Liver (tissue), 9 donors: Measurements from ENCODE around the gene NCAPG2. TPM values are rescaled to one million over a fixed set of nuclear protein-coding genes. Genes with fewer than 3 reads are reported as not detected.

Source experiments
- DNase-seq: peaks from one replicate; pipeline ENCODE4 v3.0.0-alpha.2; 2017; ENCODE audit warnings: low spot score
- H3K27ac ChIP-seq, 2 donors: one replicate each; pipeline ENCODE4 v1.7.0; 2013; ENCODE audit warnings: inconsistent platforms in 2 of 2, low read length in 2 of 2, control low read depth in 1 of 2, low read depth in 1 of 2, mild to moderate bottlenecking in 1 of 2
- H3K27me3 ChIP-seq, 4 donors: one replicate each; pipeline versions ENCODE4 v1.6.1 to v1.7.0; 2013; ENCODE audit warnings: low read length in 3 of 4, inconsistent platforms in 1 of 4, mild to moderate bottlenecking in 1 of 4, moderate library complexity in 1 of 4; ENCODE audit not compliant: control insufficient read depth in 4 of 4, insufficient read depth in 4 of 4
- H3K36me3 ChIP-seq, 4 donors: one replicate each; pipeline versions ENCODE4 v1.6.1 to v1.7.0; 2013; ENCODE audit warnings: low read length in 3 of 4, mild to moderate bottlenecking in 3 of 4, low read depth in 1 of 4, moderate library complexity in 1 of 4; ENCODE audit not compliant: control insufficient read depth in 4 of 4, insufficient read depth in 3 of 4
- H3K4me1 ChIP-seq, 4 donors: one replicate each; pipeline versions ENCODE4 v1.6.1 to v1.7.0; 2013; ENCODE audit warnings: low read length in 3 of 4, mild to moderate bottlenecking in 3 of 4, moderate library complexity in 1 of 4; ENCODE audit not compliant: control insufficient read depth in 4 of 4, insufficient read depth in 4 of 4
- H3K4me3 ChIP-seq, 3 donors: one replicate each; pipeline versions ENCODE4 v1.6.1 to v1.7.0; 2013; ENCODE audit warnings: low read length in 3 of 3, control low read depth in 1 of 3, low read depth in 1 of 3, mild to moderate bottlenecking in 1 of 3
- H3K9ac ChIP-seq, 2 donors: one replicate each; pipeline ENCODE4 v1.7.0; 2013; ENCODE audit warnings: low read length in 2 of 2, mild to moderate bottlenecking in 2 of 2, moderate library complexity in 2 of 2, control low read depth in 1 of 2, low read depth in 1 of 2
- H3K9me3 ChIP-seq, 4 donors: one replicate each; pipeline versions ENCODE4 v1.6.1 to v1.7.0; 2013; ENCODE audit warnings: low read length in 3 of 4; ENCODE audit not compliant: control insufficient read depth in 4 of 4
- ATF3 ChIP-seq: IDR thresholded peaks from 2 replicates; pipeline ENCODE4 v1.6.1; 2016; ENCODE audit warnings: antibody characterized with exemption
- CTCF ChIP-seq: fragments of 150-350 bp; IDR thresholded peaks from 2 replicates; pipeline ENCODE4 v1.5.1; 2017; ENCODE audit warnings: improper control_type of control experiment, low read depth, low read length; ENCODE audit not compliant: missing input control
- EGR1 ChIP-seq, 2 donors: IDR thresholded peaks; 2 replicates each; pipeline ENCODE4 v1.6.1; 2016 to 2018; ENCODE audit warnings: antibody characterized with exemption in 2 of 2, low read depth in 2 of 2
- FOXA1 ChIP-seq: IDR thresholded peaks from 2 replicates; pipeline ENCODE4 v1.6.1; 2016; ENCODE audit warnings: antibody characterized with exemption
- FOXA2 ChIP-seq: IDR thresholded peaks from 2 replicates; pipeline ENCODE4 v1.6.1; 2016; ENCODE audit warnings: antibody characterized with exemption
- GABPA ChIP-seq, 2 donors: IDR thresholded peaks in 1 of 2; conservative IDR thresholded peaks in 1 of 2; 2 replicates each; pipeline ENCODE4 v1.6.1; 2016; ENCODE audit warnings: antibody characterized with exemption in 2 of 2, mild to moderate bottlenecking in 1 of 2, moderate library complexity in 1 of 2
- HNF4A ChIP-seq, 2 donors: conservative IDR thresholded peaks; 2 replicates each; pipeline ENCODE4 v1.6.1; 2016; ENCODE audit warnings: antibody characterized with exemption in 2 of 2, mild to moderate bottlenecking in 2 of 2
- HNF4G ChIP-seq: IDR thresholded peaks from 2 replicates; pipeline ENCODE4 v1.6.1; 2016; ENCODE audit warnings: antibody characterized with exemption
- JUND ChIP-seq, 2 donors: IDR thresholded peaks; 2 replicates each; pipeline ENCODE4 v1.6.1; 2016; ENCODE audit warnings: antibody characterized with exemption in 2 of 2
- NR2F2 ChIP-seq: IDR thresholded peaks from 2 replicates; pipeline ENCODE4 v1.6.1; 2016; ENCODE audit warnings: antibody characterized with exemption
- RAD21 ChIP-seq, 2 donors: IDR thresholded peaks; 2 replicates each; pipeline ENCODE4 v1.6.1; 2016; ENCODE audit warnings: antibody characterized with exemption in 2 of 2, mild to moderate bottlenecking in 2 of 2
- REST ChIP-seq: IDR thresholded peaks from 2 replicates; pipeline ENCODE4 v1.6.1; 2016; ENCODE audit warnings: antibody characterized with exemption, mild to moderate bottlenecking
- SP1 ChIP-seq: IDR thresholded peaks from 2 replicates; pipeline ENCODE4 v1.6.1; 2018; ENCODE audit warnings: antibody characterized with exemption, mild to moderate bottlenecking
- TAF1 ChIP-seq: conservative IDR thresholded peaks from 2 replicates; pipeline ENCODE4 v1.6.1; 2016; ENCODE audit warnings: antibody characterized with exemption, mild to moderate bottlenecking
- YY1 ChIP-seq: IDR thresholded peaks from 2 replicates; pipeline ENCODE4 v1.6.1; 2016; ENCODE audit warnings: antibody characterized with exemption, mild to moderate bottlenecking
- WGBS: extraction: QIAGEN DNeasy Blood & Tissue Kit; methylation state at CpG from one replicate; pipeline ENCODE4 v1.1.7; 2013; 5-methylcytosine and 5-hydroxymethylcytosine counted together
- polyA plus RNA-seq, 2 donors: library from polyadenylated mRNA; stranded (reverse) in 1 of 2; unstranded in 1 of 2; fragments of 200-250 nt in 1 of 2; fragments of >200 nt in 1 of 2; fragmentation: Nextera tagmentation in 1 of 2; extraction: Ambion mirVana in 1 of 2; gene quantifications; one replicate each; pipeline versions ENCODE4 v1.2.1 to v1.2.3, GENCODE V29; 2013 to 2015
- total RNA-seq, 2 donors: library from RNA; depleted of rRNA; stranded (reverse); fragments of >200 nt; gene quantifications; one replicate each; pipeline ENCODE4 v1.2.3, GENCODE V29; 2014
- TF ChIP-seq, protein P1 (sequence below): IDR thresholded peaks from 2 replicates; pipeline ENCODE4 v1.6.1; 2016; ENCODE audit warnings: antibody characterized with exemption
- TF ChIP-seq, protein P2 (sequence below): IDR thresholded peaks from 2 replicates; pipeline ENCODE4 v1.6.1; 2016; ENCODE audit warnings: antibody characterized with exemption
- donor health status: healthy.
- donor health status: healthy.
- donor health status: healthy.
- donor health status: healthy.
- donor health status: healthy.

Gene NCAPG2
- total and polyA plus RNA-seq, 4 donors = 0.89 to 37.4 (median 3.7) TPM

DNA sequence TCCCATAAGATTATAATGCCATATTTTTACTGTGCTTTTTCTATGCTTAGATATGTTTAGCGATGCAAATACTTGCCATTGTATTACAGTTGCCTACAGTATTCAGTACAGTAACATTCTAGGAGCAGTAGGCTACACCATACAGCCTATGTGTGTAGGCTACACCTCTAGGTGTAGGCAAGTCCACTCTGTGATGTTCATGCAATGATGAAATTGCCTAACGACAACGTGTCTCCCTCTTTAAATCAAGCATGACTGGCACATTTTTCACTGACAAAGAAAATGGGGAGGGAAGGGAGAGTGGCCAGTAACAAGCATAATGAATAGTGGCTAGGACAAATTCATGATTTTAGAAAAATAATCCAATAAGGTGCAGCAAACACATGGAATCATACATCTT, 1.7 kb downstream of the NCAPG2 start:
- WGBS = 70% methylated on average over 3 of the region's 3 CpGs
- no peaks in the 10 kb centered on the region for H3K36me3 ChIP-seq
- H3K4me1 ChIP-seq = peaks cover 1 to 14% (median 7%) of the 10 kb centered on the region in 4 donors
- no peak overlapping the region for H3K27ac ChIP-seq
- no peak overlapping the region for H3K9ac ChIP-seq
- H3K4me3 ChIP-seq = no peak overlapping the region
- no peaks in the 10 kb centered on the region for H3K27me3 ChIP-seq
- no peak for DNase-seq
- no peak for TF ChIP-seq SP1
- TF ChIP-seq JUND (IDR thresholded peaks at IDR 0.05) = no peak
- TF ChIP-seq NR2F2 = no peak
- TF ChIP-seq FOXA1 = no peak
- TF ChIP-seq, protein P1, sequence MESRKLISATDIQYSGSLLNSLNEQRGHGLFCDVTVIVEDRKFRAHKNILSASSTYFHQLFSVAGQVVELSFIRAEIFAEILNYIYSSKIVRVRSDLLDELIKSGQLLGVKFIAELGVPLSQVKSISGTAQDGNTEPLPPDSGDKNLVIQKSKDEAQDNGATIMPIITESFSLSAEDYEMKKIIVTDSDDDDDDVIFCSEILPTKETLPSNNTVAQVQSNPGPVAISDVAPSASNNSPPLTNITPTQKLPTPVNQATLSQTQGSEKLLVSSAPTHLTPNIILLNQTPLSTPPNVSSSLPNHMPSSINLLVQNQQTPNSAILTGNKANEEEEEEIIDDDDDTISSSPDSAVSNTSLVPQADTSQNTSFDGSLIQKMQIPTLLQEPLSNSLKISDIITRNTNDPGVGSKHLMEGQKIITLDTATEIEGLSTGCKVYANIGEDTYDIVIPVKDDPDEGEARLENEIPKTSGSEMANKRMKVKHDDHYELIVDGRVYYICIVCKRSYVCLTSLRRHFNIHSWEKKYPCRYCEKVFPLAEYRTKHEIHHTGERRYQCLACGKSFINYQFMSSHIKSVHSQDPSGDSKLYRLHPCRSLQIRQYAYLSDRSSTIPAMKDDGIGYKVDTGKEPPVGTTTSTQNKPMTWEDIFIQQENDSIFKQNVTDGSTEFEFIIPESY = no peak
- TF ChIP-seq, protein P2, sequence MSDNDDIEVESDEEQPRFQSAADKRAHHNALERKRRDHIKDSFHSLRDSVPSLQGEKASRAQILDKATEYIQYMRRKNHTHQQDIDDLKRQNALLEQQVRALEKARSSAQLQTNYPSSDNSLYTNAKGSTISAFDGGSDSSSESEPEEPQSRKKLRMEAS = no peak
- TF ChIP-seq ATF3 = no peak
- no peak for TF ChIP-seq FOXA2
- TF ChIP-seq RAD21 (IDR thresholded peaks at IDR 0.05) = no peak
- TF ChIP-seq HNF4A (conservative IDR thresholded peaks at IDR 0.05) = no peak
- no peak for TF ChIP-seq GABPA (IDR thresholded peaks at IDR 0.05 in 1 of 2, conservative IDR thresholded peaks at IDR 0.05 in 1 of 2)
- no peak for TF ChIP-seq TAF1
- peaks cover 3 to 8% (median 6%) of the 10 kb centered on the region in 4 donors for H3K9me3 ChIP-seq

GRCh38 chr7:158702196-158702595, 2.4 kb downstream of the NCAPG2 start:
- H3K4me1 ChIP-seq = peaks cover 1 to 14% (median 7%) of the 10 kb centered on the region in 4 donors
- no peak overlapping the region for H3K27ac ChIP-seq
- DNase-seq = no peak
- 69% methylated on average over 4 of the region's 4 CpGs for WGBS
- no peaks in the 10 kb centered on the region for H3K36me3 ChIP-seq
- H3K4me3 ChIP-seq = no peak overlapping the region
- H3K27me3 ChIP-seq = no peaks in the 10 kb centered on the region
- H3K9me3 ChIP-seq = peaks cover 0 to under 1% (median 0%) of the 10 kb centered on the region in 4 donors
- H3K9ac ChIP-seq = no peak overlapping the region
- TF ChIP-seq ATF3 = no peak
- TF ChIP-seq, protein P2 = no peak
- no peak for TF ChIP-seq CTCF
- no peak for TF ChIP-seq FOXA1
- TF ChIP-seq TAF1 = no peak
- TF ChIP-seq HNF4G = no peak
- TF ChIP-seq RAD21 (IDR thresholded peaks at IDR 0.05) = no peak
- TF ChIP-seq JUND (IDR thresholded peaks at IDR 0.05) = no peak
- no peak for TF ChIP-seq FOXA2
- no peak for TF ChIP-seq NR2F2
- TF ChIP-seq SP1 = no peak
- no peak for TF ChIP-seq EGR1 (IDR thresholded peaks at IDR 0.05; ENCODE audit: low read depth in 2 of 2)
- TF ChIP-seq, protein P1 = no peak
- no peak for TF ChIP-seq REST
- TF ChIP-seq YY1 = no peak
